OCI-LY7 (cell line): ENCODE data around the gene PPM1L. TPM values are rescaled to one million over a fixed set of nuclear protein-coding genes. Genes with fewer than 3 reads are reported as not detected.

Source experiments
- BruUV-seq: library from RNA; stranded (reverse); fragments of 400-500 nt; replicated peaks from 2 replicates; lab custom pipeline; 2021; lab: Mats Ljungman, UMichigan
- CTCF ChIA-PET: fragments of 300-600 bp; sonication (Branson Sonifier 250); formaldehyde crosslinking; loops from one replicate; lab custom pipeline; 2022; ENCODE audit warnings: antibody characterized with exemption; ENCODE audit not compliant: unreplicated experiment; lab: Charles Lee
- POLR2A ChIA-PET: fragments of 300-600 bp; sonication (Branson Sonifier 250); formaldehyde crosslinking; loops from one replicate; lab custom pipeline; 2022; ENCODE audit warnings: antibody characterized with exemption; lab: Charles Lee
- DNase-seq: peaks from one replicate; pipeline ENCODE4 v3.0.0-alpha.2; 2015; ENCODE audit warnings: low spot score
- H2AFZ ChIP-seq: fragments of 200-600 bp; sonication (generic), shearing (Covaris generic); 2 replicates; pipeline ENCODE4 v1.6.1; 2014; ENCODE audit warnings: mild to moderate bottlenecking, antibody characterized with exemption, low read length, moderate library complexity
- H3K27ac ChIP-seq: fragments of 200-600 bp; sonication (generic); 2 replicates; pipeline ENCODE4 v1.5.1; 2014; ENCODE audit warnings: mixed run types, low read depth, mild to moderate bottlenecking, moderate library complexity, low read length, inconsistent platforms; ENCODE audit not compliant: poor library complexity, severe bottlenecking
- H3K36me3 ChIP-seq: fragments of 200-600 bp; sonication (generic); 2 replicates; pipeline ENCODE4 v1.6.1; 2014; ENCODE audit warnings: mild to moderate bottlenecking, antibody characterized with exemption, low read length, moderate library complexity, mixed read lengths; ENCODE audit not compliant: insufficient read depth
- H3K4me1 ChIP-seq: fragments of 200-600 bp; sonication (generic); 2 replicates; pipeline ENCODE4 v1.5.1; 2014; ENCODE audit warnings: mild to moderate bottlenecking, low read length; ENCODE audit not compliant: insufficient read depth, poor library complexity, severe bottlenecking
- H3K4me2 ChIP-seq: fragments of 200-600 bp; sonication (generic); 2 replicates; pipeline ENCODE4 v1.6.1; 2014; ENCODE audit warnings: mild to moderate bottlenecking, low read length
- H3K4me3 ChIP-seq: fragments of 200-600 bp; sonication (generic); 2 replicates; pipeline ENCODE4 v1.5.1; 2014; ENCODE audit warnings: mild to moderate bottlenecking, low read depth, low read length; ENCODE audit not compliant: poor library complexity, severe bottlenecking
- H3K79me2 ChIP-seq: fragments of 200-600 bp; sonication (generic); 2 replicates; pipeline ENCODE4 v1.6.1; 2016; ENCODE audit warnings: low read depth, mild to moderate bottlenecking, low read length, moderate library complexity, mixed read lengths; ENCODE audit not compliant: insufficient read depth
- H3K9me2 ChIP-seq: fragments of 200-600 bp; sonication (generic); 2 replicates; pipeline ENCODE4 v1.6.1; 2016; ENCODE audit warnings: mild to moderate bottlenecking, low read length, mixed read lengths; ENCODE audit not compliant: insufficient read depth
- H3K9me3 ChIP-seq: fragments of 200-600 bp; sonication (generic); 2 replicates; pipeline ENCODE4 v1.6.1; 2014; ENCODE audit warnings: mild to moderate bottlenecking, mixed run types, low read length, mixed read lengths
- H4K20me1 ChIP-seq: fragments of 200-600 bp; sonication (generic); 2 replicates; pipeline ENCODE4 v1.6.1; 2014; ENCODE audit warnings: mild to moderate bottlenecking, antibody characterized with exemption, low read length, moderate library complexity, mixed read lengths; ENCODE audit not compliant: insufficient read depth
- CTCF ChIP-seq: fragments of 200-600 bp; sonication (generic); conservative IDR thresholded peaks from 2 replicates; pipeline ENCODE4 v1.5.1; 2014; ENCODE audit warnings: mild to moderate bottlenecking, antibody characterized with exemption, low read length, moderate library complexity, mixed read lengths
- EZH2phosphoT487 ChIP-seq: fragments of 200-600 bp; sonication (generic); IDR thresholded peaks from 2 replicates; pipeline ENCODE4 v1.6.1; 2018; ENCODE audit warnings: low read depth, borderline replicate concordance, mild to moderate bottlenecking, mixed run types, antibody characterized with exemption, low read length, moderate library complexity, mixed read lengths
- intact Hi-C: fragments of 100-400 bp; cut with micrococcal nuclease; formaldehyde crosslinking; loops from one replicate; pipeline ENCODE4 v1.10.0; 2022; ENCODE audit not compliant: unreplicated experiment
- total RNA-seq, 2 experiments: library from RNA; depleted of rRNA in 1 of 2; stranded (reverse); fragments of >200 nt in 1 of 2; shearing (Covaris generic) in 1 of 2; gene quantifications; 2 replicates each; pipeline ENCODE4 v1.2.3, GENCODE V29; 2014 to 2022

The PPM1L gene
- total RNA-seq, 2 experiments from 2014 or later, result 10.3 to 14.7 TPM

- Histone ChIP-seq H3K27ac (no peak overlapping the region), H3K36me3 (no peaks in the 10 kb centered on the region), H2AFZ (no peak overlapping the region), H3K9me2 (no peaks in the 10 kb centered on the region), H3K79me2 (no peaks in the 10 kb centered on the region), H3K4me2 (no peak overlapping the region), H3K4me1 (no peaks in the 10 kb centered on the region), H3K9me3 (no peaks in the 10 kb centered on the region), H3K4me3 (no peak overlapping the region), H4K20me1 (0 out of 2 replicates have a peak, but pooled peaks cover 3% of the 10 kb centered on the region)
- TF ChIP-seq CTCF (no peak), EZH2phosphoT487 (no peak)
- BruUV-seq, result no TSS peak
- ChIA-PET POLR2A (no interaction called here), CTCF (no interaction called here)
- intact Hi-C loops, result no loop called here
- no peak for DNase-seq
Measured at GRCh38 chr3:160929595-160929994, 173.6 kb downstream of the PPM1L start.

GRCh38 chr3:160931474-160931873 lies 175.4 kb downstream of the PPM1L start:
- Histone ChIP-seq H3K9me2 (no peaks in the 10 kb centered on the region), H3K4me3 (no peak overlapping the region), H4K20me1 (0 out of 2 replicates have a peak, but pooled peaks cover 3% of the 10 kb centered on the region), H3K79me2 (no peaks in the 10 kb centered on the region), H2AFZ (no peak overlapping the region), H3K4me2 (no peak overlapping the region), H3K27ac (no peak overlapping the region), H3K9me3 (no peaks in the 10 kb centered on the region), H3K4me1 (no peaks in the 10 kb centered on the region), H3K36me3 (no peaks in the 10 kb centered on the region)
- no peak for DNase-seq
- BruUV-seq, result no TSS peak
- intact Hi-C loops, result no loop called here
- ChIA-PET POLR2A (interaction anchor here (0.7 kb wide), 1 partner anchor 128 kb away, joined by 3 read pairs; no protein-coding TSS in a partner anchor), CTCF (no interaction called here)
- no peak for TF ChIP-seq EZH2phosphoT487
- TF ChIP-seq CTCF, result no peak

- Histone ChIP-seq H4K20me1 (0 out of 2 replicates have a peak, but pooled peaks cover 3% of the 10 kb centered on the region), H3K79me2 (no peaks in the 10 kb centered on the region), H2AFZ (no peak overlapping the region), H3K4me3 (no peak overlapping the region), H3K4me1 (no peaks in the 10 kb centered on the region), H3K9me2 (no peaks in the 10 kb centered on the region), H3K36me3 (no peaks in the 10 kb centered on the region), H3K9me3 (no peaks in the 10 kb centered on the region), H3K4me2 (no peak overlapping the region), H3K27ac (no peak overlapping the region)
- BruUV-seq, result no TSS peak
- DNase-seq, result no peak
- ChIA-PET POLR2A (interaction anchor here (0.5 to 0.7 kb wide), 2 partner anchors 192 to 637 kb away, joined by 3 read pairs; no protein-coding TSS in a partner anchor), CTCF (no interaction called here)
- intact Hi-C loops, result no loop called here
- TF ChIP-seq EZH2phosphoT487 (no peak), CTCF (no peak)
Measured at GRCh38 chr3:160935413-160936095, 179.5 kb downstream of the PPM1L start.
